HEK293 (cell line): ENCODE measurements around the gene TDRD9.

ENCODE experiments used
- CTCF ChIA-PET: fragments of 350-600 bp; formaldehyde crosslinking; extraction: SDS; loops from one replicate; lab custom pipeline; 2021; ENCODE audit warnings: antibody characterized with exemption; lab: Yijun Ruan, JAX
- POLR2A ChIA-PET: fragments of 300-600 bp; formaldehyde crosslinking; extraction: SDS; loops from one replicate; lab custom pipeline; 2020; ENCODE audit warnings: antibody characterized with exemption, inconsistent platforms; lab: Yijun Ruan, JAX
- H3K27ac ChIP-seq: fragments of 200-500 bp; sonication (Bioruptor generic); 2 replicates; pipeline ENCODE4 v1.5.1; 2014; ENCODE audit warnings: low read depth, low read length, control low read depth, inconsistent platforms; ENCODE audit errors: extremely low read depth
- H3K36me3 ChIP-seq, 2 experiments: fragments of 200-500 bp in 1 of 2; sonication (Bioruptor generic) in 1 of 2; 1 replicate in 1 of 2; 2 replicates in 1 of 2; pipeline ENCODE4 v1.5.1; 2014 to 2017; ENCODE audit warnings: inconsistent platforms in 2 of 2, low read length in 2 of 2; ENCODE audit not compliant: control insufficient read depth in 2 of 2, insufficient read depth in 1 of 2
- H3K4me1 ChIP-seq: fragments of 200-500 bp; sonication (Bioruptor generic); 2 replicates; pipeline ENCODE4 v1.5.1; 2014; ENCODE audit warnings: mild to moderate bottlenecking, low read length, inconsistent platforms; ENCODE audit not compliant: control insufficient read depth, insufficient read depth
- H3K4me3 ChIP-seq: 2 replicates; pipeline ENCODE4 v1.5.1; 2011; ENCODE audit warnings: low read depth, mild to moderate bottlenecking, control low read depth, low read length, moderate library complexity
- H3K9me3 ChIP-seq: fragments of 200-500 bp; sonication (Bioruptor generic); 2 replicates; pipeline ENCODE4 v1.5.1; 2014; ENCODE audit warnings: low read depth, low read length, inconsistent platforms; ENCODE audit not compliant: control insufficient read depth, insufficient read depth
- HOXA7 ChIP-seq: sonication (generic); formaldehyde crosslinking; IDR thresholded peaks from 2 replicates; pipeline ENCODE4 v1.8.1; 2022; ENCODE audit warnings: missing genetic modification reagents, borderline replicate concordance
- KLF1 ChIP-seq: fragments of 450-650 bp; formaldehyde crosslinking; IDR thresholded peaks from 2 replicates; pipeline ENCODE4 v1.5.1; 2016; ENCODE audit warnings: missing biosample characterization, missing genetic modification characterization
- KLF9 ChIP-seq: fragments of 450-650 bp; formaldehyde crosslinking; IDR thresholded peaks from 2 replicates; pipeline ENCODE4 v1.5.1; 2016; ENCODE audit warnings: missing biosample characterization, missing genetic modification characterization, low read depth
- SCRT1 ChIP-seq: fragments of 450-650 bp; formaldehyde crosslinking; IDR thresholded peaks from 2 replicates; pipeline ENCODE4 v1.5.1; 2016; ENCODE audit warnings: missing biosample characterization, missing genetic modification characterization, borderline replicate concordance
- YY1 ChIP-seq: fragments of 450-650 bp; formaldehyde crosslinking; IDR thresholded peaks from 2 replicates; pipeline ENCODE4 v1.5.1; 2018; ENCODE audit warnings: missing biosample characterization, missing genetic modification characterization
- ZBTB7A ChIP-seq: fragments of 450-650 bp; formaldehyde crosslinking; IDR thresholded peaks from 2 replicates; pipeline ENCODE4 v1.5.1; 2016; ENCODE audit warnings: low read depth, missing biosample characterization, missing genetic modification characterization
- ZEB2 ChIP-seq: fragments of 450-650 bp; formaldehyde crosslinking; IDR thresholded peaks from 2 replicates; pipeline ENCODE4 v1.5.1; 2016; ENCODE audit warnings: missing biosample characterization, missing genetic modification characterization
- ZNF133 ChIP-seq: fragments of 450-650 bp; formaldehyde crosslinking; IDR thresholded peaks from 2 replicates; pipeline ENCODE4 v1.5.1; 2016; ENCODE audit warnings: missing biosample characterization, missing genetic modification characterization
- ZNF214 ChIP-seq: fragments of 450-650 bp; formaldehyde crosslinking; IDR thresholded peaks from 2 replicates; pipeline ENCODE4 v1.5.1; 2017; ENCODE audit warnings: missing biosample characterization, mild to moderate bottlenecking, missing genetic modification characterization, borderline replicate concordance
- ZNF23 ChIP-seq: fragments of 450-650 bp; formaldehyde crosslinking; IDR thresholded peaks from 2 replicates; pipeline ENCODE4 v1.5.1; 2016; ENCODE audit warnings: missing biosample characterization, missing genetic modification characterization, borderline replicate concordance
- ZNF416 ChIP-seq: fragments of 450-650 bp; formaldehyde crosslinking; IDR thresholded peaks from 2 replicates; pipeline ENCODE4 v1.5.1; 2016; ENCODE audit warnings: missing biosample characterization, missing genetic modification characterization
- ZNF561 ChIP-seq: fragments of 450-650 bp; IDR thresholded peaks from 2 replicates; pipeline ENCODE4 v1.5.1; 2018; ENCODE audit warnings: missing biosample characterization, missing genetic modification characterization, borderline replicate concordance
- ZNF596 ChIP-seq: fragments of 450-650 bp; IDR thresholded peaks from 2 replicates; pipeline ENCODE4 v1.5.0; 2018; ENCODE audit warnings: missing biosample characterization, mild to moderate bottlenecking, missing genetic modification characterization, moderate library complexity
- ZNF629 ChIP-seq: fragments of 450-650 bp; formaldehyde crosslinking; IDR thresholded peaks from 2 replicates; pipeline ENCODE4 v1.5.1; 2017; ENCODE audit warnings: missing biosample characterization, missing genetic modification characterization
- TF ChIP-seq, protein P1 (sequence below): fragments of 450-650 bp; formaldehyde crosslinking; IDR thresholded peaks from 2 replicates; pipeline ENCODE4 v1.5.1; 2016; ENCODE audit warnings: missing biosample characterization, missing genetic modification characterization
- TF ChIP-seq, protein P2 (sequence below): fragments of 450-650 bp; formaldehyde crosslinking; IDR thresholded peaks from 2 replicates; pipeline ENCODE4 v1.5.1; 2016; ENCODE audit warnings: missing biosample characterization, missing genetic modification characterization, borderline replicate concordance
- TF ChIP-seq, protein P3 (sequence below): fragments of 450-650 bp; formaldehyde crosslinking; conservative IDR thresholded peaks from 2 replicates; pipeline ENCODE4 v1.5.1; 2016; ENCODE audit warnings: low read depth, missing biosample characterization, missing genetic modification characterization
- TF ChIP-seq, protein P4 (sequence below): fragments of 450-650 bp; IDR thresholded peaks from 2 replicates; pipeline ENCODE4 v1.5.1; 2018; ENCODE audit warnings: missing biosample characterization, missing genetic modification characterization
- TF ChIP-seq, protein P5 (sequence below): fragments of 450-650 bp; formaldehyde crosslinking; IDR thresholded peaks from 2 replicates; pipeline ENCODE4 v1.5.1; 2016; ENCODE audit warnings: missing biosample characterization, missing genetic modification characterization
- TF ChIP-seq, protein P6 (sequence below): fragments of 450-650 bp; formaldehyde crosslinking; IDR thresholded peaks from 2 replicates; pipeline ENCODE4 v1.5.1; 2016; ENCODE audit warnings: missing biosample characterization, missing genetic modification characterization

Gene TDRD9

DNA sequence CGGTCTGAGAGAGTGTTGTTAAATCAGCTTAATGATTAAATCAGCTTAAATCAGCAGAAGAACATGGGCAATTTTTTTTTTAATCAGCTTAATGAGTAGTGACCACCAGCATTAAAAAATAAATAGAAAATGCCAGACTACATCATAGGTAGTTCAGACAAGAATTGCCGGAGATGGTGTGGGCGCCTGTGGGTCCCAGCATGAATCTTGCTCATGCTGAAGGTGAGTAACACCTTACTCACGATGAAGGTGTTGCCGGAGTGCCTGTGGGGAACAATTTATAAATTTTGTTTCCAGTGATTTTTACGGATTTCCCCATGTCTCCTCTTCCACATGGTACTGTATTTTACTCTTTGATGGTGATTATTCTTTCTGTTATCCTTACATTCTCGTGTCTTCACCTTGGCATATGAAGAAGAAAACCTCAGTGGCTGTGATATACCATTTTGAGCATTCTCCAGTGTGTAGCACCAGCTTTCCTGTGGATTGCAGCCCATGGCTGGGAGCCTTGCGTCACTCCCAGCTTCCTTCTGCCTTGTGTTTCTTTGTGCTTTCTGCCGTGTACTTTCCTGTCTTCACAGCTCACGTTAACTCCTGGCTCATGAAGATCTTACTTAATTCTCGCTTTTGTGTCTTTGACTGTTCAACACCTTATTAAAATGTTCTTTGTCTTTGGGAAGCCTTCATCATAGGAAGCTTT is 4.7 kb downstream of the TDRD9 start:
- no peak overlapping the region for H3K4me3 ChIP-seq
- no peaks in the 10 kb centered on the region for H3K4me1 ChIP-seq
- no peak overlapping the region for H3K27ac ChIP-seq
- no peaks in the 10 kb centered on the region for H3K36me3 ChIP-seq
- TF ChIP-seq ZNF629 (tag by site-specific recombination) (no peak), ZNF596 (tag by site-specific recombination) (no peak), ZBTB7A (tag by site-specific recombination) (no peak), ZNF214 (tag by site-specific recombination) (no peak), ZEB2 (tag by site-specific recombination) (no peak), ZNF23 (tag by site-specific recombination) (no peak), KLF1 (tag by site-specific recombination) (no peak)
- TF ChIP-seq, protein P1, sequence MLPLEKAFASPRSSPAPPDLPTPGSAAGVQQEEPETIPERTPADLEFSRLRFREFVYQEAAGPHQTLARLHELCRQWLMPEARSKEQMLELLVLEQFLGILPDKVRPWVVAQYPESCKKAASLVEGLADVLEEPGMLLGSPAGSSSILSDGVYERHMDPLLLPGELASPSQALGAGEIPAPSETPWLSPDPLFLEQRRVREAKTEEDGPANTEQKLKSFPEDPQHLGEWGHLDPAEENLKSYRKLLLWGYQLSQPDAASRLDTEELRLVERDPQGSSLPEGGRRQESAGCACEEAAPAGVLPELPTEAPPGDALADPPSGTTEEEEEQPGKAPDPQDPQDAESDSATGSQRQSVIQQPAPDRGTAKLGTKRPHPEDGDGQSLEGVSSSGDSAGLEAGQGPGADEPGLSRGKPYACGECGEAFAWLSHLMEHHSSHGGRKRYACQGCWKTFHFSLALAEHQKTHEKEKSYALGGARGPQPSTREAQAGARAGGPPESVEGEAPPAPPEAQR, result no peak
- TF ChIP-seq, protein P2, sequence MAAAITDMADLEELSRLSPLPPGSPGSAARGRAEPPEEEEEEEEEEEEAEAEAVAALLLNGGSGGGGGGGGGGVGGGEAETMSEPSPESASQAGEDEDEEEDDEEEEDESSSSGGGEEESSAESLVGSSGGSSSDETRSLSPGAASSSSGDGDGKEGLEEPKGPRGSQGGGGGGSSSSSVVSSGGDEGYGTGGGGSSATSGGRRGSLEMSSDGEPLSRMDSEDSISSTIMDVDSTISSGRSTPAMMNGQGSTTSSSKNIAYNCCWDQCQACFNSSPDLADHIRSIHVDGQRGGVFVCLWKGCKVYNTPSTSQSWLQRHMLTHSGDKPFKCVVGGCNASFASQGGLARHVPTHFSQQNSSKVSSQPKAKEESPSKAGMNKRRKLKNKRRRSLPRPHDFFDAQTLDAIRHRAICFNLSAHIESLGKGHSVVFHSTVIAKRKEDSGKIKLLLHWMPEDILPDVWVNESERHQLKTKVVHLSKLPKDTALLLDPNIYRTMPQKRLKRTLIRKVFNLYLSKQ (tag by site-specific recombination), result no peak
- CTCF ChIA-PET, result interaction anchor here (0.6 to 1.9 kb wide), 4 partner anchors 11 to 77 kb away, joined by 3 to 6 read pairs (median 4); a partner anchor contains a TSS
- no peaks in the 10 kb centered on the region for H3K9me3 ChIP-seq
- POLR2A ChIA-PET, result no interaction called here

DNA sequence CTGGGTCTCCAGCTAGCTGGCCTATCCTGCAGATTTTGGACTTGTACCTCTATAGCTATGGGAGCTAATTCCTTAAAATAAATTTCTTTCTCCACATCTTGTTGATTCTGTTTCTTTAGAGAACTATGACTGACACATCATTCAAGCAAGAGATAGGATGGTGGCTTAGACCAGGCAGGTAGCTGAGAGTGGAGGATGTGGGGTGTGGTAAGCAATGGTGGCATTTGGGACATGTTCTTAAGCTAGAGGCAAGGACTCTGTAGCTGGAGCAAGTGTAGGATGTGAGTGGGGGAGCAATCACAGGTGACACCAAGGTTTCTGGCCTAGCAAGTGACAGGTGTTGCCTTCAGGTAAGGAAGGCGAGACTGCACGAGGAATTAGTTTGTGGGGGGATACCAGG is 6.8 kb downstream of the TDRD9 start:
- H3K4me1 ChIP-seq, result 0 out of 2 replicates have a peak, but pooled peaks cover under 1% of the 10 kb centered on the region
- no peak overlapping the region for H3K4me3 ChIP-seq
- CTCF ChIA-PET, result interaction anchor here (0.7 to 1.5 kb wide), 2 partner anchors 8 to 14 kb away, joined by 3 to 6 read pairs; a partner anchor contains a TSS
- H3K9me3 ChIP-seq, result no peaks in the 10 kb centered on the region
- no peaks in the 10 kb centered on the region for H3K36me3 ChIP-seq
- H3K27ac ChIP-seq, result no peak overlapping the region
- POLR2A ChIA-PET, result no interaction called here
- TF ChIP-seq ZNF133 (tag by site-specific recombination) (no peak), YY1 (tag by site-specific recombination) (no peak), HOXA7 (CRISPR knock-in tag) (no peak), SCRT1 (tag by site-specific recombination) (no peak), ZNF214 (tag by site-specific recombination) (no peak), KLF9 (no peak), ZNF561 (tag by site-specific recombination) (no peak), ZNF416 (tag by site-specific recombination) (no peak)
- TF ChIP-seq, protein P3, sequence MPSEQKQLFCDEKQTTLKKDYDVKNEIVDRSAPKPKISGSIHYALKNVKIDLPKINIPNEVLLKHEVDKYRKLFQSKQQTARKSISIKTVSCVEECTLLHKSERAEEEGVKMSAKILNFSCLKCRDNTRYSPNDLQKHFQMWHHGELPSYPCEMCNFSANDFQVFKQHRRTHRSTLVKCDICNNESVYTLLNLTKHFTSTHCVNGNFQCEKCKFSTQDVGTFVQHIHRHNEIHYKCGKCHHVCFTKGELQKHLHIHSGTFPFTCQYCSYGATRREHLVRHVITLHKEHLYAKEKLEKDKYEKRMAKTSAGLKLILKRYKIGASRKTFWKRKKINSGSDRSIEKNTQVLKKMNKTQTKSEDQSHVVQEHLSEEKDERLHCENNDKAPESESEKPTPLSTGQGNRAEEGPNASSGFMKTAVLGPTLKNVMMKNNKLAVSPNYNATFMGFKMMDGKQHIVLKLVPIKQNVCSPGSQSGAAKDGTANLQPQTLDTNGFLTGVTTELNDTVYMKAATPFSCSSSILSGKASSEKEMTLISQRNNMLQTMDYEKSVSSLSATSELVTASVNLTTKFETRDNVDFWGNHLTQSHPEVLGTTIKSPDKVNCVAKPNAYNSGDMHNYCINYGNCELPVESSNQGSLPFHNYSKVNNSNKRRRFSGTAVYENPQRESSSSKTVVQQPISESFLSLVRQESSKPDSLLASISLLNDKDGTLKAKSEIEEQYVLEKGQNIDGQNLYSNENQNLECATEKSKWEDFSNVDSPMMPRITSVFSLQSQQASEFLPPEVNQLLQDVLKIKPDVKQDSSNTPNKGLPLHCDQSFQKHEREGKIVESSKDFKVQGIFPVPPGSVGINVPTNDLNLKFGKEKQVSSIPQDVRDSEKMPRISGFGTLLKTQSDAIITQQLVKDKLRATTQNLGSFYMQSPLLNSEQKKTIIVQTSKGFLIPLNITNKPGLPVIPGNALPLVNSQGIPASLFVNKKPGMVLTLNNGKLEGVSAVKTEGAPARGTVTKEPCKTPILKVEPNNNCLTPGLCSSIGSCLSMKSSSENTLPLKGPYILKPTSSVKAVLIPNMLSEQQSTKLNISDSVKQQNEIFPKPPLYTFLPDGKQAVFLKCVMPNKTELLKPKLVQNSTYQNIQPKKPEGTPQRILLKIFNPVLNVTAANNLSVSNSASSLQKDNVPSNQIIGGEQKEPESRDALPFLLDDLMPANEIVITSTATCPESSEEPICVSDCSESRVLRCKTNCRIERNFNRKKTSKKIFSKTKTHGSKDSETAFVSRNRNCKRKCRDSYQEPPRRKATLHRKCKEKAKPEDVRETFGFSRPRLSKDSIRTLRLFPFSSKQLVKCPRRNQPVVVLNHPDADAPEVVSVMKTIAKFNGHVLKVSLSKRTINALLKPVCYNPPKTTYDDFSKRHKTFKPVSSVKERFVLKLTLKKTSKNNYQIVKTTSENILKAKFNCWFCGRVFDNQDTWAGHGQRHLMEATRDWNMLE (tag by site-specific recombination), result no peak
- TF ChIP-seq, protein P4, sequence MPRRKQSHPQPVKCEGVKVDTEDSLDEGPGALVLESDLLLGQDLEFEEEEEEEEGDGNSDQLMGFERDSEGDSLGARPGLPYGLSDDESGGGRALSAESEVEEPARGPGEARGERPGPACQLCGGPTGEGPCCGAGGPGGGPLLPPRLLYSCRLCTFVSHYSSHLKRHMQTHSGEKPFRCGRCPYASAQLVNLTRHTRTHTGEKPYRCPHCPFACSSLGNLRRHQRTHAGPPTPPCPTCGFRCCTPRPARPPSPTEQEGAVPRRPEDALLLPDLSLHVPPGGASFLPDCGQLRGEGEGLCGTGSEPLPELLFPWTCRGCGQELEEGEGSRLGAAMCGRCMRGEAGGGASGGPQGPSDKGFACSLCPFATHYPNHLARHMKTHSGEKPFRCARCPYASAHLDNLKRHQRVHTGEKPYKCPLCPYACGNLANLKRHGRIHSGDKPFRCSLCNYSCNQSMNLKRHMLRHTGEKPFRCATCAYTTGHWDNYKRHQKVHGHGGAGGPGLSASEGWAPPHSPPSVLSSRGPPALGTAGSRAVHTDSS (tag by site-specific recombination), result no peak
- TF ChIP-seq, protein P5, sequence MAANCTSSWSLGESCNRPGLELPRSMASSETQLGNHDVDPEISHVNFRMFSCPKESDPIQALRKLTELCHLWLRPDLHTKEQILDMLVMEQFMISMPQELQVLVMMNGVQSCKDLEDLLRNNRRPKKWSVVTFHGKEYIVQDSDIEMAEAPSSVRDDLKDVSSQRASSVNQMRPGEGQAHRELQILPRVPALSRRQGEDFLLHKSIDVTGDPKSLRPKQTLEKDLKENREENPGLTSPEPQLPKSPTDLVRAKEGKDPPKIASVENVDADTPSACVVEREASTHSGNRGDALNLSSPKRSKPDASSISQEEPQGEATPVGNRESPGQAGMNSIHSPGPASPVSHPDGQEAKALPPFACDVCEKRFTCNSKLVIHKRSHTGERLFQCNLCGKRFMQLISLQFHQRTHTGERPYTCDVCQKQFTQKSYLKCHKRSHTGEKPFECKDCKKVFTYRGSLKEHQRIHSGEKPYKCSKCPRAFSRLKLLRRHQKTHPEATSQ (tag by site-specific recombination), result no peak
- TF ChIP-seq, protein P6, sequence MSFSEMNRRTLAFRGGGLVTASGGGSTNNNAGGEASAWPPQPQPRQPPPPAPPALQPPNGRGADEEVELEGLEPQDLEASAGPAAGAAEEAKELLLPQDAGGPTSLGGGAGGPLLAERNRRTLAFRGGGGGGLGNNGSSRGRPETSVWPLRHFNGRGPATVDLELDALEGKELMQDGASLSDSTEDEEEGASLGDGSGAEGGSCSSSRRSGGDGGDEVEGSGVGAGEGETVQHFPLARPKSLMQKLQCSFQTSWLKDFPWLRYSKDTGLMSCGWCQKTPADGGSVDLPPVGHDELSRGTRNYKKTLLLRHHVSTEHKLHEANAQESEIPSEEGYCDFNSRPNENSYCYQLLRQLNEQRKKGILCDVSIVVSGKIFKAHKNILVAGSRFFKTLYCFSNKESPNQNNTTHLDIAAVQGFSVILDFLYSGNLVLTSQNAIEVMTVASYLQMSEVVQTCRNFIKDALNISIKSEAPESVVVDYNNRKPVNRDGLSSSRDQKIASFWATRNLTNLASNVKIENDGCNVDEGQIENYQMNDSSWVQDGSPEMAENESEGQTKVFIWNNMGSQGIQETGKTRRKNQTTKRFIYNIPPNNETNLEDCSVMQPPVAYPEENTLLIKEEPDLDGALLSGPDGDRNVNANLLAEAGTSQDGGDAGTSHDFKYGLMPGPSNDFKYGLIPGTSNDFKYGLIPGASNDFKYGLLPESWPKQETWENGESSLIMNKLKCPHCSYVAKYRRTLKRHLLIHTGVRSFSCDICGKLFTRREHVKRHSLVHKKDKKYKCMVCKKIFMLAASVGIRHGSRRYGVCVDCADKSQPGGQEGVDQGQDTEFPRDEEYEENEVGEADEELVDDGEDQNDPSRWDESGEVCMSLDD (tag by site-specific recombination), result no peak
